A549 treated with CORT108297 at 1 μM for 4 hours (cell line): ENCODE data around the gene NAAA. TPM values are rescaled to one million over a fixed set of nuclear protein-coding genes. Genes with fewer than 3 reads are reported as not detected.

Source experiments
- total RNA-seq: library from RNA; stranded (reverse); fragments of 200-300 nt; extraction: Qiagen RNA extraction; gene quantifications from 5 replicates; pipeline ENCODE4 v1.2.3, GENCODE V29; 2022

The NAAA gene
- 23.3 to 26.0 TPM (median 24.3 TPM) in 5 replicates for total RNA-seq

GRCh38 chr4:75940692-75941253, at the start of gene NAAA:
NAAA (minus strand) TSS chr4:75941013; CDS start chr4:75940949, 64 bp downstream.

GRCh38 chr4:75902352-75902751, 38.5 kb downstream of the NAAA start, which contains the start of gene PPEF2:
PPEF2 (minus strand) TSS chr4:75902452; CDS start chr4:75896325, 6,127 bp downstream.

Other genes starting within 250 kb of the NAAA start
- gene USO1, start 216.4 kb downstream of the NAAA start, total RNA-seq = 20.7 to 30.5 TPM (median 23.4 TPM) in 5 replicates
- gene PPEF2, start 38.6 kb downstream of the NAAA start, total RNA-seq = not detected in 5 replicates
- gene SDAD1, start 49.9 kb upstream of the NAAA start, total RNA-seq = 13.4 to 19.1 TPM (median 14.7 TPM) in 5 replicates
- not detected in 5 replicates for gene CXCL9, start 66.5 kb upstream of the NAAA start, total RNA-seq
- gene CXCL10, start 82.5 kb upstream of the NAAA start, total RNA-seq = 0.07 to 0.22 TPM (median 0.13 TPM) in 5 replicates
- 0.09 to 0.51 TPM (median 0.18 TPM) in 5 replicates for gene CXCL11, start 95.1 kb upstream of the NAAA start, total RNA-seq
- not detected in 5 replicates for gene ART3, start 133.7 kb upstream of the NAAA start, total RNA-seq
- 25.0 to 45.5 TPM (median 26.7 TPM) in 5 replicates for gene NUP54, start 207.4 kb upstream of the NAAA start, total RNA-seq